ENCODE measurements around the gene SMAD6. TPM values are rescaled to one million over a fixed set of nuclear protein-coding genes. Genes with fewer than 3 reads are reported as not detected.

SMAD6 gene
- total RNA-seq, 1 donor, result 31.8 TPM

- H3K4me3 ChIP-seq (ENCODE audit: insufficient read depth, low read length), result no peak overlapping the region
- peaks cover 6% of the 10 kb centered on the region for H3K9me3 ChIP-seq (ENCODE audit: low read depth, low read length)
- H3K4me1 ChIP-seq (ENCODE audit: insufficient read depth, low read length), result peaks cover 61% of the 10 kb centered on the region
- H3K79me2 ChIP-seq (ENCODE audit: insufficient read depth, low read length), result peaks cover 94% of the 10 kb centered on the region
- H2AFZ ChIP-seq (ENCODE audit: low read length), result no peak overlapping the region
- no peak overlapping the region for H3K27ac ChIP-seq (ENCODE audit: low read depth, low read length)
- peak overlapping the region; percentile 14 for H3K4me2 ChIP-seq (ENCODE audit: insufficient read depth, low read length)
- no peaks in the 10 kb centered on the region for H3K27me3 ChIP-seq (ENCODE audit: insufficient read depth, low read length)
- no peak for TF ChIP-seq CTCF (IDR thresholded peaks at IDR 0.05; ENCODE audit: extremely low read depth, low read depth, low read length)
- peaks cover 52% of the 10 kb centered on the region for H4K20me1 ChIP-seq (ENCODE audit: insufficient read depth, low read length)
- H3K36me3 ChIP-seq (ENCODE audit: insufficient read depth, low read length), result peaks cover 21% of the 10 kb centered on the region
- no peak for DNase-seq (ENCODE audit: insufficient read length, low spot score, missing footprints)
These were observed 56.8 kb downstream of the SMAD6 start for GRCh38 chr15:66758844-66759243.

- Histone ChIP-seq H3K36me3 (ENCODE audit: insufficient read depth, low read length) (peaks cover 11% of the 10 kb centered on the region), H4K20me1 (ENCODE audit: insufficient read depth, low read length) (peaks cover 51% of the 10 kb centered on the region), H3K4me3 (ENCODE audit: insufficient read depth, low read length) (no peak overlapping the region), H3K27me3 (ENCODE audit: insufficient read depth, low read length) (no peaks in the 10 kb centered on the region), H3K9me3 (ENCODE audit: low read depth, low read length) (no peaks in the 10 kb centered on the region), H3K79me2 (ENCODE audit: insufficient read depth, low read length) (peaks cover 92% of the 10 kb centered on the region), H3K4me2 (ENCODE audit: insufficient read depth, low read length) (no peak overlapping the region), H2AFZ (ENCODE audit: low read length) (no peak overlapping the region), H3K27ac (ENCODE audit: low read depth, low read length) (peak overlapping the region; percentile 64), H3K4me1 (ENCODE audit: insufficient read depth, low read length) (peaks cover 62% of the 10 kb centered on the region)
- DNase-seq (ENCODE audit: insufficient read length, low spot score, missing footprints), result no peak
- no peak for TF ChIP-seq CTCF (IDR thresholded peaks at IDR 0.05; ENCODE audit: extremely low read depth, low read depth, low read length)
These were observed 58.3 kb downstream of the SMAD6 start for GRCh38 chr15:66760097-66760967.

- peaks cover 53% of the 10 kb centered on the region for H4K20me1 ChIP-seq (ENCODE audit: insufficient read depth, low read length)
- H3K4me1 ChIP-seq (ENCODE audit: insufficient read depth, low read length), result peaks cover 66% of the 10 kb centered on the region
- no peaks in the 10 kb centered on the region for H3K9me3 ChIP-seq (ENCODE audit: low read depth, low read length)
- H3K27me3 ChIP-seq (ENCODE audit: insufficient read depth, low read length), result no peaks in the 10 kb centered on the region
- H3K79me2 ChIP-seq (ENCODE audit: insufficient read depth, low read length), result peaks cover 92% of the 10 kb centered on the region
- DNase-seq (ENCODE audit: insufficient read length, low spot score, missing footprints), result peak; percentile 74
- H3K27ac ChIP-seq (ENCODE audit: low read depth, low read length), result peak overlapping the region; percentile 64
- no peak overlapping the region for H3K4me3 ChIP-seq (ENCODE audit: insufficient read depth, low read length)
- H2AFZ ChIP-seq (ENCODE audit: low read length), result no peak overlapping the region
- TF ChIP-seq CTCF (IDR thresholded peaks at IDR 0.05; ENCODE audit: extremely low read depth, low read depth, low read length), result no peak
- H3K36me3 ChIP-seq (ENCODE audit: insufficient read depth, low read length), result peaks cover 5% of the 10 kb centered on the region
- peak overlapping the region; percentile 29 for H3K4me2 ChIP-seq (ENCODE audit: insufficient read depth, low read length)
These were observed 59.1 kb downstream of the SMAD6 start for GRCh38 chr15:66760968-66761725.

Measured in osteoblast (primary cell).